HepG2 (cell line): ENCODE results near the gene GRHPR. TPM values are rescaled to one million over a fixed set of nuclear protein-coding genes. Genes with fewer than 3 reads are reported as not detected.

Experiments used
- ATF5 ChIP-seq: sonication (generic); formaldehyde crosslinking; IDR thresholded peaks from 2 replicates; pipeline ENCODE4 v1.4.0; 2020; ENCODE audit warnings: mild to moderate bottlenecking, low read depth, missing genetic modification reagents
- ELF1 ChIP-seq: sonication (generic); formaldehyde crosslinking; IDR thresholded peaks from 2 replicates; pipeline ENCODE4 v1.4.0; 2020; ENCODE audit warnings: missing genetic modification reagents
- EZH2 ChIP-seq: conservative IDR thresholded peaks from 2 replicates; pipeline ENCODE4 v1.6.1; 2012; ENCODE audit warnings: mild to moderate bottlenecking, low read depth, low read length, moderate library complexity
- FOXP1 ChIP-seq, 2 experiments: fragments of 450-650 bp in 1 of 2; IDR thresholded peaks; 2 replicates each; pipeline ENCODE4 v1.6.1; 2017 to 2018; ENCODE audit warnings: antibody characterized with exemption in 1 of 2
- HDAC1 ChIP-seq: sonication (generic); formaldehyde crosslinking; IDR thresholded peaks from 2 replicates; pipeline ENCODE4 v1.5.1; 2020; ENCODE audit warnings: mild to moderate bottlenecking, missing genetic modification reagents
- JUN ChIP-seq: sonication (generic); formaldehyde crosslinking; IDR thresholded peaks from 2 replicates; pipeline ENCODE4 v1.4.0; 2020; ENCODE audit warnings: mild to moderate bottlenecking, missing genetic modification reagents
- JUND ChIP-seq: sonication (generic); formaldehyde crosslinking; IDR thresholded peaks from 2 replicates; pipeline ENCODE4 v1.8.0; 2022; ENCODE audit warnings: mild to moderate bottlenecking, missing genetic modification reagents
- KDM6A ChIP-seq: IDR thresholded peaks from 2 replicates; pipeline ENCODE4 v1.6.1; 2016; ENCODE audit warnings: low read depth
- KMT2A ChIP-seq: sonication (generic); formaldehyde crosslinking; IDR thresholded peaks from 2 replicates; pipeline ENCODE4 v1.4.0; 2020; ENCODE audit warnings: missing genetic modification reagents
- MAZ ChIP-seq, 2 experiments: sonication (generic) in 1 of 2; formaldehyde crosslinking in 1 of 2; IDR thresholded peaks; 2 replicates each; pipeline versions ENCODE4 v1.5.0 to v1.6.1; 2012 to 2020; ENCODE audit warnings: low read depth in 2 of 2, mild to moderate bottlenecking in 2 of 2, borderline replicate concordance in 1 of 2, improper control_type of control experiment in 1 of 2, low read length in 1 of 2, missing genetic modification reagents in 1 of 2, moderate library complexity in 1 of 2
- SP4 ChIP-seq: sonication (generic); formaldehyde crosslinking; IDR thresholded peaks from 2 replicates; pipeline ENCODE4 v1.8.1; 2023; ENCODE audit warnings: mild to moderate bottlenecking, missing genetic modification reagents
- TFDP2 ChIP-seq: sonication (generic); formaldehyde crosslinking; IDR thresholded peaks from 2 replicates; pipeline ENCODE4 v1.4.0; 2020; ENCODE audit warnings: missing genetic modification reagents
- ZHX2 ChIP-seq, 2 experiments: sonication (generic) in 1 of 2; formaldehyde crosslinking in 1 of 2; IDR thresholded peaks; 2 replicates each; pipeline versions ENCODE4 v1.6.1 to v1.9.0; 2014 to 2022; ENCODE audit warnings: antibody characterized with exemption in 1 of 2, borderline replicate concordance in 1 of 2, inconsistent platforms in 1 of 2, low read depth in 1 of 2, missing genetic modification reagents in 1 of 2
- ZNF281 ChIP-seq: sonication (generic); formaldehyde crosslinking; IDR thresholded peaks from 2 replicates; pipeline ENCODE4 v1.4.0; 2020; ENCODE audit warnings: missing genetic modification reagents, borderline replicate concordance
- ZNF382 ChIP-seq: sonication (generic); formaldehyde crosslinking; IDR thresholded peaks from 2 replicates; pipeline ENCODE4 v1.5.0; 2020; ENCODE audit warnings: missing genetic modification reagents, mild to moderate bottlenecking, borderline replicate concordance
- ZNF562 ChIP-seq: sonication (generic); formaldehyde crosslinking; IDR thresholded peaks from 2 replicates; pipeline ENCODE4 v1.8.0; 2022; ENCODE audit warnings: missing genetic modification reagents, borderline replicate concordance
- ZSCAN30 ChIP-seq: sonication (generic); formaldehyde crosslinking; IDR thresholded peaks from 2 replicates; pipeline ENCODE4 v1.5.0; 2020; ENCODE audit warnings: mild to moderate bottlenecking, missing genetic modification reagents
- polyA plus RNA-seq, 8 experiments: library from polyadenylated mRNA; depleted of rRNA in 3 of 8; stranded (reverse) in 7 of 8; unstranded in 1 of 8; fragments of >200 nt; fragmentation: Illumina TruSeq in 4 of 8; extraction: Trizol in 4 of 8; gene quantifications; 2 replicates each; pipeline versions ENCODE4 v1.2.1 to v1.2.3, GENCODE V29; 2011 to 2016; ENCODE audit warnings: low read depth in 4 of 8, missing spikeins in 1 of 8, mixed read lengths in 1 of 8; ENCODE audit not compliant: insufficient read depth in 1 of 8
- total RNA-seq, 5 experiments: library from RNA; depleted of rRNA; stranded (reverse); fragments of >200 nt; fragmentation: Illumina TruSeq; extraction: Trizol; gene quantifications; 2 replicates each; pipeline ENCODE4 v1.2.3, GENCODE V29; 2016; ENCODE audit warnings: low read depth in 1 of 5

GRHPR gene
- total and polyA plus RNA-seq, 2 of the 13 experiments (the other 11 are each of a cell fraction or from before 2014, with no cell fraction given) = 113 to 115 TPM

GRCh38 chr9:37422289-37423104 is at the start of gene GRHPR (continued):
- TF ChIP-seq KMT2A (CRISPR knock-in tag) = 0 out of 2 replicates have a peak, but pooled peaks have one; percentile 40
- TF ChIP-seq EZH2 = no peak
- 0 out of 2 replicates have a peak, but pooled peaks have one; percentile 10 for TF ChIP-seq ELF1 (CRISPR knock-in tag)
- TF ChIP-seq ZNF281 = no peak
- no peak for TF ChIP-seq ZNF562 (CRISPR knock-in tag)
- no peak for TF ChIP-seq JUN
- TF ChIP-seq HDAC1 (CRISPR knock-in tag) = peak; percentile 90
- no peak for TF ChIP-seq ZNF382
- no peak; the same call in 1 of the 2 replicates for TF ChIP-seq JUND (CRISPR knock-in tag)
- TF ChIP-seq ATF5 = 0 out of 2 replicates have a peak, but pooled peaks have one; percentile 52
- no peak for TF ChIP-seq FOXP1 (IDR thresholded peaks at IDR 0.05)
- no peak for TF ChIP-seq FOXP1 (CRISPR knock-in tag; IDR thresholded peaks at IDR 0.05)
- TF ChIP-seq ZHX2 (IDR thresholded peaks at IDR 0.05; ENCODE audit: low read depth) = no peak
- peak; percentile 82; the same call in 1 of the 2 replicates for TF ChIP-seq ZHX2 (CRISPR knock-in tag; IDR thresholded peaks at IDR 0.05; ENCODE audit: borderline replicate concordance)
- no peak for TF ChIP-seq MAZ (IDR thresholded peaks at IDR 0.05; ENCODE audit: borderline replicate concordance, low read depth, low read length)
- peak; percentile 85 for TF ChIP-seq MAZ (CRISPR knock-in tag; IDR thresholded peaks at IDR 0.05; ENCODE audit: low read depth)
- TF ChIP-seq TFDP2 (CRISPR knock-in tag) = peak; percentile 47; the same call in 1 of the 2 replicates
- TF ChIP-seq ZSCAN30 (CRISPR knock-in tag) = peak; percentile 73; the same call in 1 of the 2 replicates
- TF ChIP-seq KDM6A = no peak
- TF ChIP-seq SP4 (CRISPR knock-in tag) = peak; percentile 93
